ENCODE results near the gene PLD4.

- TF ChIP-seq POLR2A (IDR thresholded peaks at IDR 0.05), result no peak
- no peak for TF ChIP-seq POLR2AphosphoS5 (IDR thresholded peaks at IDR 0.05)
- no peak for TF ChIP-seq CTCF (IDR thresholded peaks at IDR 0.05)
Measured at GRCh38 chr14:104931771-104932675, 7.3 kb downstream of the PLD4 start.

All from suprapubic skin (tissue), 4 donors.